ENCODE measurements around the gene FGF12.

DNA sequence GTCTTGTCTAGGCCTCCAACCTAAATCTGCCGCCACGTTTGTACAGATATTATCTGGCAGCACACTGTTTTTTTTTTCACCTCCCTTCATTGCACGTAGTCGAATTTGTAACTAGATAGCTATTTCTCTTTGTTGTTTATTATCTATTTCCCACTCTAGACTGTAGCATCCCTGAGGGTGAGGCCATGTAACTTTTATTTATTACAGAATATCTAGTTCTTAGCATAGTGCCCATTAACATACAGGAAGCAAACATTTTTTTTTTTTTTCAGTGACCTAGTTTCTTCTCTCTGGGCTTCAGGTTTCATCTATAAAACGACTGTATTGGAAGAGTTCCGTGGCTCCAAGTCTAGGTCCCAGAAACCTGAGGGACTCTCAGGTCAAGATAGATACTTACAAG is 354.3 kb downstream of the FGF12 start:
- TF ChIP-seq, protein P1, sequence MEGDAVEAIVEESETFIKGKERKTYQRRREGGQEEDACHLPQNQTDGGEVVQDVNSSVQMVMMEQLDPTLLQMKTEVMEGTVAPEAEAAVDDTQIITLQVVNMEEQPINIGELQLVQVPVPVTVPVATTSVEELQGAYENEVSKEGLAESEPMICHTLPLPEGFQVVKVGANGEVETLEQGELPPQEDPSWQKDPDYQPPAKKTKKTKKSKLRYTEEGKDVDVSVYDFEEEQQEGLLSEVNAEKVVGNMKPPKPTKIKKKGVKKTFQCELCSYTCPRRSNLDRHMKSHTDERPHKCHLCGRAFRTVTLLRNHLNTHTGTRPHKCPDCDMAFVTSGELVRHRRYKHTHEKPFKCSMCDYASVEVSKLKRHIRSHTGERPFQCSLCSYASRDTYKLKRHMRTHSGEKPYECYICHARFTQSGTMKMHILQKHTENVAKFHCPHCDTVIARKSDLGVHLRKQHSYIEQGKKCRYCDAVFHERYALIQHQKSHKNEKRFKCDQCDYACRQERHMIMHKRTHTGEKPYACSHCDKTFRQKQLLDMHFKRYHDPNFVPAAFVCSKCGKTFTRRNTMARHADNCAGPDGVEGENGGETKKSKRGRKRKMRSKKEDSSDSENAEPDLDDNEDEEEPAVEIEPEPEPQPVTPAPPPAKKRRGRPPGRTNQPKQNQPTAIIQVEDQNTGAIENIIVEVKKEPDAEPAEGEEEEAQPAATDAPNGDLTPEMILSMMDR (IDR thresholded peaks at IDR 0.05; ENCODE audit: low read depth, low read length), result no peak
- TF ChIP-seq EZH2phosphoT487 (IDR thresholded peaks at IDR 0.05; ENCODE audit: low read depth), result no peak

Measured in OCI-LY3 (cell line).